ACHN (cell line): ENCODE results near the gene ZSCAN20.
A peak's percentile ranks its signal among the peaks of the same experiment; 100 is the strongest.

ENCODE experiments used
- DNase-seq: peaks from one replicate; pipeline ENCODE4 v3.0.0-alpha.2; 2015
- in situ Hi-C: cut with HindIII; loops from 2 replicates; pipeline ENCODE4 v1.10.0; 2017; ENCODE audit warnings: low sequenced_read_pairs, low pct_ligation_motif_present, low pct_unique_long_range_greater_than_20kb

Gene ZSCAN20

DNA sequence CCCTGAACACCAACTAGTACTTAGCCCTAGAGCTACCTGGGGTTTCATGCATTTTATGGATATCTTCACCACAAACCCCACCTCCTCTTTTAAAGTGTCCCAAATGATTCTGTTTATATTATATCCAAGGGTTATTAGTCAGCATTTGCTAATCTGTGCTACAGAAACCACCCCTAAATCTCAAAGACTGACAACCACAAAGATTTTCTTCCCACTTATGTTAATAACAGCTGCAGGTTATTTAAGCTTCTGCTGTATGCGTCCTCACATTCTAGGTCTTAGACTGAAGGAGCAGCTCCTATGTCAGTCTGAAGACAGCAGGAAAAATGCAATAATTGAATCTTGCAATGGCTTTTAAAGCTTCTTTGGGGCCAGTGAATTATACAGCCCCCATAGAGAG lies 30.3 kb upstream of the ZSCAN20 start:
- in situ Hi-C loops: no loop called here
- DNase-seq: no peak

- in situ Hi-C loops: no loop called here
- no peak for DNase-seq
Observed at GRCh38 chr1:33443080-33443704, 29.3 kb upstream of the ZSCAN20 start.

DNA sequence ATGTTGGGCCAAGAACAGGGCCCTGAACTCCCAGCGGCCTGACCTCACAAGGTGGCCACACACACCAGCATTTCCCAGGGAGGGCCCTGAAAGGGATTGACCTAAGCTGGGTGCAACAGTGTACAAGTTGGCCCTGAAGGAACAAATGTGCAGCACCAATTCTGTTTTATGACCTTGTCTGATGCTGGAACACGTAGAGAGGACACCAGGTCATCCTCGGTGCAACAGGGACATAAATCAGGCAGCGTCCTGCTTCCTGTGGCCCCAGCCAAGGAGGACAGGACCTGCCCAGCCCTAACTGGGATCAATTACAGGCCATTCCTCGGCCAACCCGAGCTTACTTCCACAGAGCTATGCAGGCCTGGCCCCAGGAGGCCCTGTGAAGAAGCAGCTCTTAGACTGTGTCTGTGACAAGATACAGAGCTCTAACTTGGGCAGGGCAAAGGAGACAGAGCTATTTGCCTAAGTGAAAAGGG lies 28.7 kb upstream of the ZSCAN20 start:
- in situ Hi-C loops: no loop called here
- no peak for DNase-seq

DNA sequence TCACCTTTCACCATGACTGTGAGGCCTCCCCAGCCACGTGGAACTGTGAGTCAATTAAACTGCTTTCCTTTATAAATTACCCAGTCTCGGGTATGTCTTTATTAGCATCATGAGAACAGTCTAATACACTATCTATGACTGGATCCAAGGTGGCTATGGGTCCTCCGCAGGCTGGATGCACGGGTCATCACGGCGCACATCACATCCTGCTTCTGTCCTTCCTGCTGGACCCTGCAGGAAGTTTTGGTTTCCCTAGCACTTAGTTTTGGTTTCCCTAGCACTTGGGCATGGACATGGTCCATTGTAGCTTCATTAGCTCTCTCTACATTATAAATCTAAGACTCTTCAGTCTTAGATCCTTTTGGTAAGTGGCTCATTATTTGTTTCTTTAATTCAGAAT lies 27.3 kb upstream of the ZSCAN20 start:
- no peak for DNase-seq
- in situ Hi-C loops: no loop called here

GRCh38 chr1:33446590-33446989 lies 25.9 kb upstream of the ZSCAN20 start:
- in situ Hi-C loops: no loop called here
- DNase-seq: no peak

DNA sequence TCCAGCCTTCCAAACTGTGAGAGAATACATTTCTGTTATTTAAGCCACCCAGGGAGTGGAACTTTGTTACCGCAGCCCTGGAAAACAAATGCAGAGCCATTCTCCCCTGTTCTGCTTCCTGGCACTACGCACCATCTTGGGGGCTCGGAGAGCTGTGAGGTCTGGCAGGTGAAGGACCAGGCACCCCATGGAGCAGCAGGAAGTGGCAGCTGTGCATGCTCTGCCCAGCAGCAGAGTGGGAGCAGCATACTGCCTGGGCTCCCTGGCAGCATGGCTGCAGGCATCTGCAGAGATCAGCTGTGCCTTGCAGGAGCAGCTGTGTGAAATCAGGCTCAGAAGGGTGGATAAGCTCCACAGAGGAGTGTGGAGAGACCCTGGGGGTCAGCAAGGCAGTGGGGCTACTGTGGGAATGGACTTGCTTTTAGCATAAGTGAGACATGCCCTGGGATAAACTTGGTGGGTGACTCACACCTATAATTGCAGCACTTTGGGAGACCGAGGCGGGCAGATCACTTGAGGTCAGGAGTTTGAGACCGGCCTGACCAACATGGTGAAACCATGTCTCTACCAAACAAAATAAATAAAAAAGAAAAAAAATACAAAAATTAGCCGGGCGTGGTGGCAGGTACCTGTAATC lies 17.7 kb upstream of the ZSCAN20 start:
- no peak for DNase-seq
- in situ Hi-C loops: no loop called here

- in situ Hi-C loops: no loop called here
Observed at GRCh38 chr1:33455539-33456501, 16.6 kb upstream of the ZSCAN20 start.

GRCh38 chr1:33456502-33456886 lies 16.0 kb upstream of the ZSCAN20 start:
- in situ Hi-C loops: no loop called here
- no peak for DNase-seq

More at GRCh38 chr1:33455539-33456501, 16.6 kb upstream of the ZSCAN20 start:
- peak; percentile 56 for DNase-seq

DNA sequence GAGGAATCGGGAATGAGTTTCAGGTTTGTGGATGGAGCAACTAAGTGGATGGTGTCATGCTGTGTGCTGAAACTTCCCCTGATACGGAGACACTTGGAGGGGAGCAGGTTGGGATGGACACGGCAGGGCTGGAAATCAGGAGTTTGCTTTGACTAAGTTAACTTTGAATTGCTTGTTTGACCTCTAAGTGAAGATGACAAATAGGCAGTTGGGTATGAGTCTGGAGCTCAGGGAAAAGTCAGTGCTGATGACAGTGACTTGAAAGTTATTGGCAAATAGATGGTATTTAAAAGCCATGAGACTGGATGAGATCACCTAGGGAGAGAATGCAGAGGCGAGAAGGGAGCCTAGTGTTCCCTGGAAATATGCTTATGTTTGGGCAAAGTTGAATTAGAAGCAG lies 12.8 kb upstream of the ZSCAN20 start:
- no peak for DNase-seq
- in situ Hi-C loops: no loop called here

DNA sequence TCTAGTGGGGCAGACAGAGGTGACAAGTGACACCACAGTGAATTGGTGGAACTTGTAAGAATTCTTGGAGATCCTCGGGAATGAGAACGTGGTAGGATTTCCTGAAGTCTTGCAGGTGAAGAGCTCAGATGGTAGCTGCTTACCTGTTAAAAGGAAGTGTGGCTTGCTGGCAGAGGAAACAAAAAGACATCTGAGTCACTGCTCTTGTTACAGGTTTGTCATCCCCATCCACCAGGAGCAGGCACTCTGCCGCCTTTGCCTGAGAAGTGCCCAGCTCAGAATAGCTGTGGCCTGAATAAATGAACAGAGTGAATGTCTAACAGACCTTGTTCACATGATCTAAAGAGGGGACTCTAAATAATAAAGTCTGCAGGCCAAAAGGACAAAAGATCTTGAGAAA lies 12.3 kb upstream of the ZSCAN20 start:
- in situ Hi-C loops: no loop called here
- DNase-seq: no peak

- in situ Hi-C loops: no loop called here
- DNase-seq: no peak
Observed at GRCh38 chr1:33460947-33461629, 11.4 kb upstream of the ZSCAN20 start.

DNA sequence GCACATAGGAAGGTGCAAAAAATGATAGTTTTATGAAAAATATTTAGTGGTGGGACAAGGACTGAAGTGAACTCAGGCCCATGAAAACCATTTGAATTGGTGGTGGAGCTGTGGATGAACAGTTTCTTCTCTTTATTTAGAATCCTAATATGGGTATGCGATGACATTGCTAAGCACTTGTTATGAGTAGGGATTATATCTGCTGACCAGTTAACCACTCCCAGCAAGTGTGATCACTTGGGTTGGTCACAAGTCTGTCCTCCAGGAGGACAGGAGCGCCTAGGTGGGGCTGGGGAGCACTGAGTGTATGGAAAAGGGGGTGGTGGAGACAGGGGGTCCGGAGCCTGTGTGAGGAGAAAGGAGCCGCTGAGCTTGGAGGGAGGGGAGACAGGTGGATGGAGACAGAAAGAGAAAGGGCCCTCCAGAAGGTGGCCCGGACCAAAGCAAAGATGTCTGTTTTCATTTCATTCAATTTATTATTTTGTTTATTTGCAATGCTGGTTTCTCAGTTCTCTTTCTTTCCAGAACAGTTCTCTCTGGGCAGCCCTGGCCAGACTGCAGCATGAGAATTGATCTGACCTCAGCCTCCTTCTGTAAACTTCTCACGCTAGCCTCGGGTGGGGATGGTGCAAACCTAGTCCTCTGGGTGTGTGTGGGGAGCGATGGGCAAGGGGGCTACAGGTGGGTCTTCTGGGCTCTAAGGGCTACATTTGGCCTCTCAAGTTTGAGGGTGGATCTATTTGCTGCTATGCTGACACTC lies 9.9 kb upstream of the ZSCAN20 start:
- in situ Hi-C loops: no loop called here
- DNase-seq: no peak

DNA sequence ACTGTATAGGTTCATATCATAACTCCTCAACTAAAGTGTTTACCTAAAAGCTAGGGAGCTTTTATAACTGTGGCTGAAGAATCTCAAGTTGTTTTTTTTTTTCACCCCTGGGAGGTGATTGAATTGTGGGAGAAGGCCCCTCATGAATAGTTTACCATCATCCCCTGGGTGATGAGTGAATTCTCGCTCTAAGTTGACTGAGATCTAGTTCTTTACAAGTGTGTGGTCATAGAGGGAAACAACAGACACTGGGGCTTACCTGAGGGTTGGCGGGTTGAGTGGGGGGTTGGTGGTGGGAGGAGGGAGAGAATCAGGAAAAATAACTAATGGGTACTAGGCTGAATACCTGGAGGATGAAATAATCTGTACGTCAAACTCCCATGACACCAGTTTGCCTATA lies 7.9 kb upstream of the ZSCAN20 start:
- in situ Hi-C loops: no loop called here
- no peak for DNase-seq

- in situ Hi-C loops: no loop called here
- no peak for DNase-seq
Observed at GRCh38 chr1:33465316-33465715, 7.1 kb upstream of the ZSCAN20 start.

DNA sequence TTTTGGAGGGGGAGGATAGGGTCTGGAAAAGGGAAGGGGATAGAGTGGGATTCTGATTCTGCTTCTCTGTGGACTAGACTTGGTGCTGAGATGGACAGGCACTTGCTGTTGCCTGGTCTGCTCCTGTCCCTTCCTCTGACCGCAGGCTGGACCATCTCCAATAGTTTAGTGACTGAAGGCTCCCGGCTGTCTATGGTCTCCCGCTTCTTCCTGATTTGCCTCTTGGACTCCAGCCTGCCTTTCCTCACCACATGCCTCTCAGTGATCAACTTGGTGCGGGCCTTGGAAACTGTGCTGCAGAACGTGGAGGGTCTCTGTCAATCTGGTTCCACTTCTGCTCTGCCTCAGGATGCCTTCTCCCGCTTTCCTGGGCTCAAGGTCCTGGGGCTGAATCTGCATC lies 6.3 kb upstream of the ZSCAN20 start:
- DNase-seq: no peak
- in situ Hi-C loops: no loop called here

DNA sequence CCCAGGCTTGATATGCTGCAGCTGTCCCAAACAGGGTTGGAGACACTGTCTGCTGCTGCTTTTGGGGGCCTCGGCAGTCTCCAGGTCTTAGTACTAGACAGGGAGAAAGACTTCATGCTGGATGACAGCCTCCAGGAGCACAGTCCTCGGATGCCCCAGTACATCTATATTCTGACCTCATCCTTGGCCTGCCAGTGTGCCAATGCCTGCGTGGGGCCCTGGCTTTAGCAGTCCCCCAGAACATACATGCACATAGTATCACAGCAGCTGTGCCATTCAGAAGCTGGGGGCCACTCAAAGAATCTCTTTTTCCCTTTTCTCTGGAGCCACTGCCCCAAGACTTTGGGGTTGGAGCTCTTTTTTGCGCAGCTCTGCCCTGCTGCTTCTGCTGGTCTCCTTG lies 4.4 kb upstream of the ZSCAN20 start:
- in situ Hi-C loops: no loop called here
- no peak for DNase-seq

DNA sequence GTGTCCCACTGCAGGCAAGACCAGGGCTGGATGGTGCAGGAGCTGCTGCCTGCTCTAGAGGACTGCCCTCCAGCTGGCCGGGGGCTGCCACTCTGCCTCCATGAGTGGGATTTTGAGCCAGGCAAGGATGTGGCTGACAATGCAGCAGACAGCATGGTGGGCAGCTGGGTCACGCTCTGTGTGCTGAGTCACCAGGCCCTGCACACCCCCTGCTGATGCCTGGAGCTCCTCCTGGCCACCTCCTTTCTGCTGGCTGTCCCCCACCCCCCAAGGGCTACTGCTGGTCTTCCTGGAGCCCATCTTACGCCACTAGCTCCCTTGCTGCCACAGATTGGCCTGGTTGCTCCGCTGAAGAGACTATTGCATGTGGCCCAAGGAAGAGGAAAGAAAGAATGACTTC lies 3.9 kb upstream of the ZSCAN20 start:
- in situ Hi-C loops: no loop called here
- DNase-seq: no peak

GRCh38 chr1:33468967-33469366 lies 3.5 kb upstream of the ZSCAN20 start:
- DNase-seq: no peak
- in situ Hi-C loops: no loop called here
